ENCODE results near the gene LRRC23. TPM values are rescaled to one million over a fixed set of nuclear protein-coding genes. Genes with fewer than 3 reads are reported as not detected.

Gene LRRC23
- total and polyA plus RNA-seq, 2 of the 4 experiments (the other 2 are of a cell fraction) = 11.1 to 11.4 TPM

DNA sequence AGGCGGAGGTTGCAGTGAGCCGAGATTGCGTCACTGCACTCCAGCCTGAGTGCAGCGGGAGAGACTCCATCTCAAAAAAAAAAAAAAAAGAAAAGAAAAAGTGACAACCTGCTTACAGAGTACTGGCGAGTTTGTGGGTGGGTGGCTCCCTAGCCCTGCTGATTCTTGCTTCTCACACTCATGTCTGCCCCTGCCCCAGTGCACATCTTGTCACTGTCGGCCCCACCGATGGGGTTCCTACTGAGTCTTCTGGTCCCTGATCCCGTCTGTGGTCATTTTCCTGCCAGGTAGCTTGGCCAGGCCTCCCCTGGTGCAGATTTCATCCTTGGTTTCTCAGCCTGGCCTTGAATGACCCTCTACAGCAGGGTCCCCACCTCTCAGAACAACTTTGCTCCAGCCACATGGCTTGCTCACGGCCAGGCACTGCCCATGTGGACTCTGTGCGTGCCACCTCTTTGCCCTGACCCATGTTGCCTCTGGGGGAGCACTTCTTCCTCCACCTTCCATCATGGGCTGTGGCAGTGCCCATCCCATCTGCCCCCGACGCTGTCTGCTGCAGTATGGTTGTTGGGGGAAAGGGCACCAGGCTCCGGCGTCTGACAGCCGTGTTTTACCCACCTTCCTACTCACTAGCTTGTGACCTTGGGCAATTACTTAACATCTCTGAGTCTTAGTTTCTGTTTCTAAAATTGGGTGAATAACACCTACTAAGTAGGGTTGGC, 44.4 kb downstream of the LRRC23 start (continued):
- TF ChIP-seq, protein P1, sequence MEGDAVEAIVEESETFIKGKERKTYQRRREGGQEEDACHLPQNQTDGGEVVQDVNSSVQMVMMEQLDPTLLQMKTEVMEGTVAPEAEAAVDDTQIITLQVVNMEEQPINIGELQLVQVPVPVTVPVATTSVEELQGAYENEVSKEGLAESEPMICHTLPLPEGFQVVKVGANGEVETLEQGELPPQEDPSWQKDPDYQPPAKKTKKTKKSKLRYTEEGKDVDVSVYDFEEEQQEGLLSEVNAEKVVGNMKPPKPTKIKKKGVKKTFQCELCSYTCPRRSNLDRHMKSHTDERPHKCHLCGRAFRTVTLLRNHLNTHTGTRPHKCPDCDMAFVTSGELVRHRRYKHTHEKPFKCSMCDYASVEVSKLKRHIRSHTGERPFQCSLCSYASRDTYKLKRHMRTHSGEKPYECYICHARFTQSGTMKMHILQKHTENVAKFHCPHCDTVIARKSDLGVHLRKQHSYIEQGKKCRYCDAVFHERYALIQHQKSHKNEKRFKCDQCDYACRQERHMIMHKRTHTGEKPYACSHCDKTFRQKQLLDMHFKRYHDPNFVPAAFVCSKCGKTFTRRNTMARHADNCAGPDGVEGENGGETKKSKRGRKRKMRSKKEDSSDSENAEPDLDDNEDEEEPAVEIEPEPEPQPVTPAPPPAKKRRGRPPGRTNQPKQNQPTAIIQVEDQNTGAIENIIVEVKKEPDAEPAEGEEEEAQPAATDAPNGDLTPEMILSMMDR (conservative IDR thresholded peaks at IDR 0.05; ENCODE audit: low read depth, low read length) = no peak

DNA sequence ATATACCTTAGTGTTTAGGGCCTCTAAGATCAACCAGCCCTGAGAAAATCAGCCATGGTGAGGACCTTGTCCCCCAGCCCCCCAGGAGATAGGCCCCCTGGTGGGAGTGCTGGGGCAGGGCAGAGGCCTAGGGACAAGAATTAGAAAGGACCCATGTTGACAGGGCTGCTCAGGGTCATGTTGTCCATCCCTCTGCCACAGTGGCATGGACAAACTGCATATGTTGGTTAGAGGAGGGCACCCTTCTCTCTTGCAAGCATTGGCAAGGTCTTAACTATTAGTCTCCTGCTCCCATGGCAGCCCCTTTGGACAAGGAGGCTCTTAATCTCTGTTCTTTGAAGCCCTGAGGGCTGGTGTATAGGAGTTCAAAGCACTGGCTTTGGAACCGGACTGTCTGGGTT, 45.8 kb downstream of the LRRC23 start:
- Histone ChIP-seq H3K4me3 (ENCODE audit: insufficient read depth, low read depth, low read length) (no peak overlapping the region), H3K18ac (ENCODE audit: low read depth, low read length) (no peak overlapping the region), H3K4me2 (ENCODE audit: low read depth, low read length) (no peak overlapping the region), H4K91ac (ENCODE audit: insufficient read depth, low read depth, low read length) (no peak overlapping the region), H2AK5ac (ENCODE audit: low read depth, low read length) (no peak overlapping the region), H3K9me3 (ENCODE audit: control insufficient read depth, insufficient read depth, low read length) (no peaks in the 10 kb centered on the region), H3K56ac (ENCODE audit: extremely low read depth, insufficient read depth, low read length) (no peak overlapping the region), H4K8ac (ENCODE audit: low read depth in 2 of 2, low read length in 2 of 2) (no peak overlapping the region), H2BK5ac (ENCODE audit: low read depth, low read length, poor library complexity, severe bottlenecking) (no peak overlapping the region), H3K79me1 (ENCODE audit: low read depth in 1 of 2, low read length in 2 of 2) (peaks cover 3 to 6% of the 10 kb centered on the region in 2 experiments; a peak in 3 of 4 replicates), H3K23ac (ENCODE audit: low read depth, low read length) (no peak overlapping the region), H3K4ac (ENCODE audit: low read depth, low read length) (no peak overlapping the region), H2AFZ (replicated peaks; ENCODE audit: low read length, poor library complexity) (no peak overlapping the region), H3K9ac (ENCODE audit: low read depth, low read length) (no peak overlapping the region), H3K27me3 (ENCODE audit: control insufficient read depth, insufficient read depth, low read length) (no peaks in the 10 kb centered on the region), H3K9me1 (ENCODE audit: insufficient read depth, low read length) (no peaks in the 10 kb centered on the region), H2BK20ac (ENCODE audit: low read depth, low read length) (no peak overlapping the region), H2BK120ac (ENCODE audit: low read depth, low read length) (no peak overlapping the region), H3K14ac (replicated peaks; ENCODE audit: low read depth, low read length) (no peak overlapping the region), H2BK15ac (ENCODE audit: low read depth, low read length) (no peak overlapping the region), H2AK9ac (replicated peaks; ENCODE audit: low read depth, low read length, poor library complexity) (no peak overlapping the region), H4K5ac (ENCODE audit: low read depth, low read length) (no peak overlapping the region), H4K20me1 (ENCODE audit: insufficient read depth, low read length) (no peaks in the 10 kb centered on the region), H3K27ac (ENCODE audit: insufficient read depth, low read length) (no peak overlapping the region), H3K36me3 (ENCODE audit: control insufficient read depth, insufficient read depth, low read length) (peaks cover 4% of the 10 kb centered on the region), H3K4me1 (ENCODE audit: control insufficient read depth, insufficient read depth, low read length) (peaks cover 3% of the 10 kb centered on the region; the same call in 1 of the 2 replicates)
- no TSS peak for BruUV-seq (replicated peaks)
- 80% methylated on average over 1 of the region's 1 CpG; no CpG with 5 or more reads in 1 of the 2 experiments for WGBS, 2 experiments (ENCODE audit: extremely low coverage in 2 of 2, insufficient read length in 1 of 2)
- DNase-seq = no peak
- ChIA-PET POLR2A (ENCODE audit: unreplicated experiment) (no interaction called here), CTCF (no interaction called here)
- in situ Hi-C loops (cut with MboI; ENCODE audit: low sequenced_read_pairs) = no loop called here
- TF ChIP-seq POLR2A (IDR thresholded peaks at IDR 0.05; ENCODE audit: low read depth, low read length) = no peak
- TF ChIP-seq, protein P1 (conservative IDR thresholded peaks at IDR 0.05; ENCODE audit: low read depth, low read length) = peak; percentile 31; the same call in 1 of the 2 replicates
- TF ChIP-seq SMC3 (IDR thresholded peaks at IDR 0.05; ENCODE audit: low read depth, low read length) = 0 out of 2 replicates have a peak, but pooled peaks have one; percentile 16
- no peak for TF ChIP-seq MXI1 (IDR thresholded peaks at IDR 0.05; ENCODE audit: borderline replicate concordance, low read depth, low read length)
- dilution Hi-C loops (cut with HindIII; ENCODE audit: low sequenced_read_pairs, unreplicated experiment) = no loop called here
- intact Hi-C loops (cut with micrococcal nuclease) = no loop called here
- ATAC-seq (ENCODE audit: low read depth) = no peak
